GM19193 (cell line): ENCODE measurements around the gene EXOC3L1.

Experiments
- POLR2A ChIP-seq: IDR thresholded peaks from 4 replicates; pipeline ENCODE4 v1.6.1; 2011; ENCODE audit not compliant: insufficient read depth, insufficient read length; ENCODE audit errors: extremely low read depth

The EXOC3L1 gene

DNA sequence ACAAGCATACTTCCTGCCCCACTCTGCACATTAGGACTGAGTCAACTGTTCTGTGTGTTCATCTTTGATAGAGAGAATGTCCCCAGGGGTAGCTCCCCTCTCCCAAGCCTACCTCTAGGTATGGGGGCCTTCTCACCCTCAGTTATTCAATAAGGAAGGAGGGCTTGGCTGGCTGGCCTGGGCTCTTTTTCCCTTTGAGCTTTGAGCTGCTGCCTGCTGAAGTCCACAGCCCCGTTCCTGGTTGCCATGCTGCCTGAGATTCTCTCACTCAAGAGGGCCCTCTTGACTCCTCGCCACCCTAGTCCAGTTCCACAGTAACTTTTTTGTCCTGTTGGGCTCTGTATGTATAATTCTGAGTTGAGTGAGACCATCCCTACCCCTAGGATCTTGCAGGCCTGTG, 44.2 kb downstream of the EXOC3L1 start:
- TF ChIP-seq POLR2A = no peak

DNA sequence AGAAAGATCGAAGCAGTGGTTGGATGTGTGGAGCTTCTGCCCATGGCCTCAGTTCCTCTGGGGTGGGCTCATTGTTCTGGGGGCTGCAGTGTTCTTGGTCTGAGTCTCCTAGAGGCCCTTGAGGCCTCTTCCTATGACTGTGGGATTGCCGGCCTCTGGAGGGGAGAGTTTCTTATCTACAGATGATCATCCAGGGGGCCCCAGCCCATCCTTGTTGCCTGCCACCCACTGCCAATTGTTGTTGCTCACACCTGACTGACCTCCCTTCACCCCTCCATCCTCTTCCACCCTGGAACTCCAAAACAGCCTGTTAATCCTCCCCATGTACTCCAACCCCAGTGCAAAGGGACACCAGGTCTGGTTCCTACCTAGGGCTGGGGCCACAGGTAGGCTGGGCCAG, 45.0 kb downstream of the EXOC3L1 start:
- no peak for TF ChIP-seq POLR2A

DNA sequence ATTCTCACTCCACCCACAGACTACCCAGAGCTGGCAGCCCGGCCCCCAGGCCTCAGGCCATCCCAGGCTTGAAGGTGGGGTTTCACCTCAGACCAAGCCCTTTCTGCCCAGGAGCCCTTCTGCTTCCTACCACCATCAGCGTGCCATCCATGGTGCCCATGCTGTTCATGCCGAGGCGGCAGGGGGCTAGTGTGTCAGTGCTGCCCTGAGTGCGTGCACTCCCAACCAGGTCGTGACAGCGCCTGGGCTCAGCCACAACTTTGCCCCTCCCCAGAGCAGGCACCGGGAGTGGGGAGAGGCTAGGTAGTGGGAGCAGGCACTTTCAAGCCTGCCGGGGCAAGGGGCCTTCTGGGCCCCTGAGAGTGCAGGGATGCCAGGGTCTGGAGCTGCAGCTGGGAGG, 47.6 kb downstream of the EXOC3L1 start:
- TF ChIP-seq POLR2A = no peak

DNA sequence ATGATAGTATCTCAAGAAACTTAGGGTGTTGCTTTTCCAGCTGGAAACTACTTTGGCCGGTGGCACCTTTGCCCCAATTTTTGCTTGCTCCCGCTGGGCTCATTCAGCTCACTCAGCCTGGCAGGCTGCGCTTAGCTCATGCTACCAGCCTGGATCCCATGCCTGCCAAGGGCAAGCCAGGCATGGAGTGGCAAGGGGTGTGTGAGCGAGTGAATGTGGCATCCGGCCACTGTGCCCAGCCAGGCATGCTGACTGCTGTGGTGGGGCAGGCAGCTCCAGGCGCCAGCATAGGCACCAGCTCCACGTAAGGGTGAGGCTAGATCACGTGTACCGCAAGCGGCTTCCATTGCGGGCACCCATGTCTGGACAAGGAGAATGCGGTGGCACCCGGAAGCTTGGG, 48.5 kb downstream of the EXOC3L1 start:
- no peak for TF ChIP-seq POLR2A

DNA sequence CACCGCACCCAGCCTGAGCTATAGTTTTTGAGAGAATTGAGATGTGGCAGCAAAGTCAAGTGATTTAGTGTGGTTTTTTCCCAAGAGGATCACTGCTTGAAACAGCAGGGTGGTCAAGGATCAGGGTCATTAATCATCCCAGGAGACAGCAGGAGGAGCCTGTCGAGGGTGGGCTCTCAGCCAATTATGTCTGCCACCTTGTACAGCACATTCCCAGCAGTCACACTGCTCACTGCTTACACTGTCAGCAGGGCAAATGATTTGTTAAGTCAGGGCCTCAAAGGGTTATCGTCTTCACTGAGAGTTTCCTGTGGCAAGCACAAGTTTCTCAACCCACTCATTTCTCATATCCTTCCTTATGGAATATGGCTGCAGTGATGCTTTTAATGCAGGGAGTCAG, 52.3 kb downstream of the EXOC3L1 start:
- no peak for TF ChIP-seq POLR2A
